Liver (tissue), 9 donors: ENCODE results near the gene GSPT1. TPM values are rescaled to one million over a fixed set of nuclear protein-coding genes. Genes with fewer than 3 reads are reported as not detected.

Source experiments
- DNase-seq: peaks from one replicate; pipeline ENCODE4 v3.0.0-alpha.2; 2017; ENCODE audit warnings: low spot score
- H3K27ac ChIP-seq, 2 donors: one replicate each; pipeline ENCODE4 v1.7.0; 2013; ENCODE audit warnings: inconsistent platforms in 2 of 2, low read length in 2 of 2, control low read depth in 1 of 2, low read depth in 1 of 2, mild to moderate bottlenecking in 1 of 2
- H3K27me3 ChIP-seq, 4 donors: one replicate each; pipeline versions ENCODE4 v1.6.1 to v1.7.0; 2013; ENCODE audit warnings: low read length in 3 of 4, inconsistent platforms in 1 of 4, mild to moderate bottlenecking in 1 of 4, moderate library complexity in 1 of 4; ENCODE audit not compliant: control insufficient read depth in 4 of 4, insufficient read depth in 4 of 4
- H3K36me3 ChIP-seq, 4 donors: one replicate each; pipeline versions ENCODE4 v1.6.1 to v1.7.0; 2013; ENCODE audit warnings: low read length in 3 of 4, mild to moderate bottlenecking in 3 of 4, low read depth in 1 of 4, moderate library complexity in 1 of 4; ENCODE audit not compliant: control insufficient read depth in 4 of 4, insufficient read depth in 3 of 4
- H3K4me1 ChIP-seq, 4 donors: one replicate each; pipeline versions ENCODE4 v1.6.1 to v1.7.0; 2013; ENCODE audit warnings: low read length in 3 of 4, mild to moderate bottlenecking in 3 of 4, moderate library complexity in 1 of 4; ENCODE audit not compliant: control insufficient read depth in 4 of 4, insufficient read depth in 4 of 4
- H3K4me3 ChIP-seq, 3 donors: one replicate each; pipeline versions ENCODE4 v1.6.1 to v1.7.0; 2013; ENCODE audit warnings: low read length in 3 of 3, control low read depth in 1 of 3, low read depth in 1 of 3, mild to moderate bottlenecking in 1 of 3
- H3K9ac ChIP-seq, 2 donors: one replicate each; pipeline ENCODE4 v1.7.0; 2013; ENCODE audit warnings: low read length in 2 of 2, mild to moderate bottlenecking in 2 of 2, moderate library complexity in 2 of 2, control low read depth in 1 of 2, low read depth in 1 of 2
- H3K9me3 ChIP-seq, 4 donors: one replicate each; pipeline versions ENCODE4 v1.6.1 to v1.7.0; 2013; ENCODE audit warnings: low read length in 3 of 4; ENCODE audit not compliant: control insufficient read depth in 4 of 4
- ATF3 ChIP-seq: IDR thresholded peaks from 2 replicates; pipeline ENCODE4 v1.6.1; 2016; ENCODE audit warnings: antibody characterized with exemption
- CTCF ChIP-seq: fragments of 150-350 bp; IDR thresholded peaks from 2 replicates; pipeline ENCODE4 v1.5.1; 2017; ENCODE audit warnings: improper control_type of control experiment, low read depth, low read length; ENCODE audit not compliant: missing input control
- FOXA1 ChIP-seq: IDR thresholded peaks from 2 replicates; pipeline ENCODE4 v1.6.1; 2016; ENCODE audit warnings: antibody characterized with exemption
- FOXA2 ChIP-seq: IDR thresholded peaks from 2 replicates; pipeline ENCODE4 v1.6.1; 2016; ENCODE audit warnings: antibody characterized with exemption
- GABPA ChIP-seq, 2 donors: IDR thresholded peaks in 1 of 2; conservative IDR thresholded peaks in 1 of 2; 2 replicates each; pipeline ENCODE4 v1.6.1; 2016; ENCODE audit warnings: antibody characterized with exemption in 2 of 2, mild to moderate bottlenecking in 1 of 2, moderate library complexity in 1 of 2
- HNF4G ChIP-seq: IDR thresholded peaks from 2 replicates; pipeline ENCODE4 v1.6.1; 2016; ENCODE audit warnings: antibody characterized with exemption
- JUND ChIP-seq, 2 donors: IDR thresholded peaks; 2 replicates each; pipeline ENCODE4 v1.6.1; 2016; ENCODE audit warnings: antibody characterized with exemption in 2 of 2
- MAX ChIP-seq: IDR thresholded peaks from 2 replicates; pipeline ENCODE4 v1.6.1; 2016; ENCODE audit warnings: antibody characterized with exemption
- NR2F2 ChIP-seq: IDR thresholded peaks from 2 replicates; pipeline ENCODE4 v1.6.1; 2016; ENCODE audit warnings: antibody characterized with exemption
- RAD21 ChIP-seq, 2 donors: IDR thresholded peaks; 2 replicates each; pipeline ENCODE4 v1.6.1; 2016; ENCODE audit warnings: antibody characterized with exemption in 2 of 2, mild to moderate bottlenecking in 2 of 2
- REST ChIP-seq: IDR thresholded peaks from 2 replicates; pipeline ENCODE4 v1.6.1; 2016; ENCODE audit warnings: antibody characterized with exemption, mild to moderate bottlenecking
- RXRA ChIP-seq, 2 donors: IDR thresholded peaks; 2 replicates each; pipeline ENCODE4 v1.6.1; 2017 to 2018; ENCODE audit warnings: antibody characterized with exemption in 2 of 2, mild to moderate bottlenecking in 1 of 2
- SP1 ChIP-seq: IDR thresholded peaks from 2 replicates; pipeline ENCODE4 v1.6.1; 2018; ENCODE audit warnings: antibody characterized with exemption, mild to moderate bottlenecking
- ZBTB33 ChIP-seq: IDR thresholded peaks from 2 replicates; pipeline ENCODE4 v1.6.1; 2016; ENCODE audit warnings: antibody characterized with exemption
- WGBS: extraction: QIAGEN DNeasy Blood & Tissue Kit; methylation state at CpG from one replicate; pipeline ENCODE4 v1.1.7; 2013; 5-methylcytosine and 5-hydroxymethylcytosine counted together
- polyA plus RNA-seq, 2 donors: library from polyadenylated mRNA; stranded (reverse) in 1 of 2; unstranded in 1 of 2; fragments of 200-250 nt in 1 of 2; fragments of >200 nt in 1 of 2; fragmentation: Nextera tagmentation in 1 of 2; extraction: Ambion mirVana in 1 of 2; gene quantifications; one replicate each; pipeline versions ENCODE4 v1.2.1 to v1.2.3, GENCODE V29; 2013 to 2015
- total RNA-seq, 2 donors: library from RNA; depleted of rRNA; stranded (reverse); fragments of >200 nt; gene quantifications; one replicate each; pipeline ENCODE4 v1.2.3, GENCODE V29; 2014
- donor health status: healthy.
- donor health status: healthy.
- donor health status: healthy.
- donor health status: healthy.
- donor health status: healthy.

The GSPT1 gene
- total and polyA plus RNA-seq, 4 donors, result 24.2 to 67.6 (median 41.9) TPM

GRCh38 chr16:11877374-11877773 is 38.4 kb downstream of the GSPT1 start (continued):
- TF ChIP-seq CTCF (no peak), JUND (IDR thresholded peaks at IDR 0.05) (no peak), NR2F2 (no peak)

- Histone ChIP-seq H3K4me1 (peaks cover 0 to 7% (median 4%) of the 10 kb centered on the region in 4 donors), H3K9me3 (no peaks in the 10 kb centered on the region), H3K36me3 (peaks cover 5 to 53% (median 32%) of the 10 kb centered on the region in 4 donors), H3K27me3 (no peaks in the 10 kb centered on the region), H3K4me3 (no peak overlapping the region), H3K27ac (no peak overlapping the region), H3K9ac (no peak overlapping the region)
- WGBS, result 92% methylated on average over 12 of the region's 12 CpGs
- DNase-seq, result no peak
- no peak for TF ChIP-seq NR2F2
- TF ChIP-seq RXRA (IDR thresholded peaks at IDR 0.05), result no peak
- TF ChIP-seq MAX, result no peak
- TF ChIP-seq CTCF, result no peak
- TF ChIP-seq ZBTB33, result no peak
These were observed 39.5 kb downstream of the GSPT1 start for GRCh38 chr16:11876306-11876705.

GRCh38 chr16:11875721-11876120 is 40.0 kb downstream of the GSPT1 start:
- H3K4me3 ChIP-seq, result no peak overlapping the region
- H3K36me3 ChIP-seq, result peaks cover 5 to 48% (median 31%) of the 10 kb centered on the region in 4 donors
- no peak overlapping the region for H3K9ac ChIP-seq
- 92% methylated on average over 5 of the region's 5 CpGs for WGBS
- no peaks in the 10 kb centered on the region for H3K9me3 ChIP-seq
- peaks cover 0 to 12% (median 9%) of the 10 kb centered on the region in 4 donors for H3K4me1 ChIP-seq
- no peaks in the 10 kb centered on the region for H3K27me3 ChIP-seq
- no peak for DNase-seq
- H3K27ac ChIP-seq, result no peak overlapping the region
- TF ChIP-seq ZBTB33 (no peak), JUND (IDR thresholded peaks at IDR 0.05) (no peak), GABPA (IDR thresholded peaks at IDR 0.05 in 1 of 2, conservative IDR thresholded peaks at IDR 0.05 in 1 of 2) (no peak), REST (no peak), HNF4G (no peak), ATF3 (no peak), NR2F2 (no peak), SP1 (no peak), FOXA2 (no peak), FOXA1 (no peak), RAD21 (IDR thresholded peaks at IDR 0.05) (no peak), RXRA (IDR thresholded peaks at IDR 0.05) (no peak), CTCF (no peak)
